ENCODE measurements around the gene BTN2A1. TPM values are rescaled to one million over a fixed set of nuclear protein-coding genes. Genes with fewer than 3 reads are reported as not detected.
"Not testable (repeated sequence)": the region's sequence is repeated elsewhere in the genome, so short reads cannot be mapped to it uniquely, and the experiment has no call there.

Gene BTN2A1
- total RNA-seq = 12.2 and 21.6 TPM in 2 replicates

DNA sequence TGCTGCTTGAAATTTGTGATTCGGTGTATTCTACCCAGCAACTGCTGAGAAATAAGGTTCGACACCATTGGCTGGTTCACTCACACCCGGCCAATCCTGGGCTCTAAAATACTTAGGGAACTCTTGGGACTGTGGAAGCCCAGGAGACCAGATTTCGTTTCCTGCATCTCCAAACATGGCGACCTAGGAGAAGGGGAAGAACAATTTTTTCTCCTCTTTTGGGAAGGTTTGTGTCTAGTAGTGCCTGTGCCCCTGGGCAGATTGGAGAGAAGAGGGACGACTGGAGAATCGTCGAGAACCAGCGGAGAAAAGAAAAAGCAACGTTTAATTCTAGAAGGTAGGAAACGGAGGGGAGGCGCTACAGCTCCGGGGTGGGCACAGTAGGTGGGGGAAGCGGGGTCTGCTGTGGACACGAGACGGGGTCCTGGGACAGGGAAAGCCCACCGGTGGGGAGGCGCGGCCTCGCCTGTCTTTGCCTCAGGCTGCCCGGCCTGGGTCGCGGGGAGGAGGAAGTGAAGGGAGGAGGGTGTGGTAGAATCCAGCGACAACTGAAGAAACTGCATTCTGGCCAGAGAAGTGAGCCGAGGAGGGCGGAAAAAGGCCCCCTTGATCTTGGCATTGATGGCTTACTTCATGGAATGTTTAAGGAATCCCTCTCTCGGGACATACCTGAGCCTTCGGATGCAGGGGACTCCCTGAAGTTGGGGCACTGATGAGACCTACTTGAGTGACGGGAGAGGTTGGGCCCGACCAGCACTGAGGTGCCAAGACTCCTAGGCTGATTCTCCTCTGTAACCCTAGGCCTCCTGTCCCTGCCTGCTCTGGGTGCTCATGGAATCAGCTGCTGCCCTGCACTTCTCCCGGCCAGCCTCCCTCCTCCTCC lies at the start of gene BTN2A1:
TSS of gene BTN2A1 (plus strand) at position 150 of the 883 bp plus-strand sequence. CDS start at position 832, 682 bp downstream.
- peak; percentile 92 for DNase-seq (ENCODE audit: extremely low read depth, low read depth, low spot score)

DNA sequence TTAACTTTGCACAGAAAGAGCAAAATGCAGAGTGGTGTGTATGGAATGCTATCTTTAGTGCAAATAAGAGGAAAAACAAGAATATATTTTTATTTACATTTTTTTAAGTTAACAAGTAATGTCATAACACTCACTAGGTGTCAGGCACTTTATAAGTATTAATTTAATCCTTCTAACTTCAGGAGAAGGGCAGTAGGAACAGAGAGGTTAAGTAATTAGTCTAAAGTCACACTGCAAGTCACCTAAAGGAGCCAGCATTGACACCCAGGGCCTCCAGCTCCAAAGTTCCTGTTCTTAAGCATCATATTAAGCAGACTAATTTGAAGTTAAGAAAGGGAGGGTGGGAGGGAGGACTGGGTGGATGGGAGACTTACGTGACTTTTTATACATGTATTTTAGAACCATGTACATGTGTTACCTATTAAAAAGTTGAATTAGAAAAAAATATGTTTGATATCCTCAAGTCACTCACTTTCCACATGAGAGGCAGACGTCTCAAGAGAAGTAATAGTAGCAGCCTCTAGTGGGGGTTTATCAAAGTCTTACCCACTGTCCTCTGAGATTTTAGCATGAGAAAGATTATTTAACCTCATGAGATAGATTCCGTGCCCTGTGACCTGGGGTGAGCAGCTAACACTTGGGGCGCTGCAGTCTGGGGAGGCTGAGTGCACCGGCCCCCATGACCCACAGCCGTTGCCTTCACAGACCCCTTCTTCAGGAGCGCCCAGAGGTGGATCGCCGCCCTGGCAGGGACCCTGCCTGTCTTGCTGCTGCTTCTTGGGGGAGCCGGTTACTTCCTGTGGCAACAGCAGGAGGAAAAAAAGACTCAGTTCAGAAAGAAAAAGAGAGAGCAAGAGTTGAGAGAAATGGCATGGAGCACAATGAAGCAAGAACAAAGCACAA lies 48.7 kb upstream of the BTN2A1 start:
- no peak for DNase-seq (ENCODE audit: extremely low read depth, low read depth, low spot score)

GRCh38 chr6:26411751-26412150 lies 46.0 kb upstream of the BTN2A1 start:
- DNase-seq (ENCODE audit: extremely low read depth, low read depth, low spot score) = no peak

DNA sequence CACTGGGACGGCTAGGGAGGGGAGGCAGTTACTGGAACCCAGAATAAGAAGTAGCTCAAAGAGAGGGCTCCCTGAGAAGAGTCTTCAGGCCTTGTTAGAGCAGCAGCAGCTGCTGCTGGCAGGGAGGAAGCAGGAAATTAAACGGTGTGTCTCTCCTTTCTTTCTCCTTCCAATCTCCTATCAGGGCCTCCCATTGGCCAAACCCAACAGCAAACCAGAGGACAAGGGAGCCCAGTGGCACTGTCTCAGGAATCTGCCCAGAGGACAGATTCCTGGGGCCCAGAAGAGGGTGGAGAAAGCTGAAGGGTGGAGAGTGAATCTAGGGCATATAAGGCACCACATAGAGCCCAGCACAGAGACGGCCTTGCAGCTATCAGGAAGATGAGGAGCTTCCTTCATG lies 45.5 kb upstream of the BTN2A1 start:
- DNase-seq (ENCODE audit: extremely low read depth, low read depth, low spot score) = no peak

GRCh38 chr6:26412954-26413353 lies 44.8 kb upstream of the BTN2A1 start:
- no peak for DNase-seq (ENCODE audit: extremely low read depth, low read depth, low spot score)

DNA sequence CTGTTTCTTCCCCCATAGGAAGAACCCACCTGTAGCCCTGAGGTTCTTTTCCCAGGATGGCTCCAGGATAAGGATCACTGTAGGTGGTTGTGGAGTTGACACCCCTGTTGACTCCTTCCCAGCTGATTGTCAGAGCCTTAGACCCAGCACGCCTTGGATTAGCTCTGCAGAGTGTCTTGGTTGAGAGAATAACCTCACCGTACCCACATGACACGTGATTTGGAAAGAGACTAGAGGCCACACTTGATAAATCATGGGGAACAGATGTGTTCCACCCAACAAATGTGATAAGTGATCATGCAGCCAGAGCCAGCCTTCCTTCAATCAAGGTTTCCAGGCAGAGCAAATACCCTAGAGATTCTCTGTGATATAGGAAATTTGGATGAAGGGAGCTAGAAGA lies 43.5 kb upstream of the BTN2A1 start:
- DNase-seq (ENCODE audit: extremely low read depth, low read depth, low spot score) = no peak

DNA sequence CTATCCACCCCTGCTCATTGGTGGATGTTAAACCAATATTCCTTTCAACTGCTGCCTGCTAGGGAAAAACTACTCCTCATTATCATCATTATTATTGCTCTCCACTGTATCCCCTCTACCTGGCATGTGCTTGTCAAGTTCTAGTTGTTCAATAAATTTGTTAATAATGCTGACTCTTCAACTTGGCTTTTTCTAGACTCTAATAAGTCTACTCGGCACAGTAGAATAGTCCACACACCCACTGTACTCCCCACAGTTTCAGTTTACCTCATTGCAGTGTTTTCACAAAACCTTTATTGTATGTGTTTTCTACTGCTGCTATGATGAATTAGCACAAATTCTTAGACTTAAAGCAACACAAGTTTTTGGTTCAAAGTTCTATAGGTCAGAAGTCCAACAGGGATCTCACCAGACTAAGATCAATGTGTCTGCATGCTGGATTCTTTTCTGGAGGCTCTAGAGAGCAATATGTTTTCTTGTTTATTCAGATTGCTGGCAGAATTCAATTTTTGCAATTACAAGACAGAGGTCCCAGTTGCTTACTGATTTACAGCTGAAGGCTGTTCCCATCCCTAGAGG lies 42.6 kb upstream of the BTN2A1 start:
- no peak for DNase-seq (ENCODE audit: extremely low read depth, low read depth, low spot score)

- no peak for DNase-seq (ENCODE audit: extremely low read depth, low read depth, low spot score)
Measured at GRCh38 chr6:26415791-26416190, 42.0 kb upstream of the BTN2A1 start.

DNA sequence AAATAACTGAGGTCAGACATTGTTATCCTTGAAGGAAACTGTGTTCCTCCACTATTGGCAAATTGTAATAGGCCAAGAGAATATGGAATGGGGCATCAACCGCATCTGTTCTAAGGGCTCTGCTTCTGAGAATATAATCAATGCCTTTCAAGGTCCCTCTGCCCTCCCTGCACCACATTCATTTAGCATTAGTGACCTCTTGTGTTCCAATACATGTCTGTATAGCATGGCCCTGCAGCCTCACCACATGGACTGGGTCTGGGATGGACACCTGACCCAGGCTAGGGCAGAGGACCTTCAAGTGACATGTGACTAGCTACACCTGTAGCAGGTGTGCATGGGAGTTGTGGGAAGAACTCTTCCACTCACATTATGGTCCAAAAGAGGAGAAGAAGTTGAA lies 41.5 kb upstream of the BTN2A1 start:
- DNase-seq (ENCODE audit: extremely low read depth, low read depth, low spot score) = no peak

DNA sequence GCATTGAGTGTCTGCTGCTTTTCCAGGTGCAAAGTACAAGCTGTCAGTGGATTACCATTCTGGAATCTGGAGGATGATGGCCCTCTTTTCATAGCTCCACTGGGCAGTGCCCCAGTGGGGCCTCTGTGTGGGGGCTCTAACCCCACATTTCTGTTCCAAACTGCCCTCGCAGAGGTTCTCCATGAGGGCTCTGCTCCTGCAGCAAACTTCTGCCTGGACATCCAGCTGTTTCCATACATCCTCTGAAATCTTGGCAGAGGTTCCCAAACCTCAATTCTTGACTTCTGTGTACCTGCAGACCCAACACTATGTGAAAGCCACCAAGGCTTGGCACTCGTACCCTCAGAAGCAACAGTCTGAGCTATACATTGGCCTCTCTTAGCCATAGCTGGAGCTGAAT lies 39.7 kb upstream of the BTN2A1 start:
- not testable (repeated sequence) for DNase-seq (ENCODE audit: extremely low read depth, low read depth, low spot score)

DNA sequence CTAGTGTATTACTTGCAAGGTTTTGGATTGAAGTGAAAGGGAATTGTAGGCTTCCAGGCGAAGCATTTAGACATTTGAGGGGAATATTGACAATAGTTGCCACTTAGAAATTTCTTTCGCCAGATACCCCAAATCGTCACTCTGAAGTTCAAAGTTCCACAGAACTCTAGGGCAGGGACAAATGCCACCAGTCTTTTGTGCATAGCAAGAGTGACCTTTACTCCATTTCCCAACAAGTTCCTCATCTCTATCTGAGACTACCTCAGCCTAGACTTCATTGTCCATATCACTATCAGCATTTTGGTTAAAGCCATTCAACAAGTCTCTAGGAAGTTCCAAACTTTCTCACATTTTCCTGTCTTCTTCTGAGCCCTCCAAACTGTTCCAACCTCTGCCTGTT lies 39.0 kb upstream of the BTN2A1 start:
- not testable (repeated sequence) for DNase-seq (ENCODE audit: extremely low read depth, low read depth, low spot score)

DNA sequence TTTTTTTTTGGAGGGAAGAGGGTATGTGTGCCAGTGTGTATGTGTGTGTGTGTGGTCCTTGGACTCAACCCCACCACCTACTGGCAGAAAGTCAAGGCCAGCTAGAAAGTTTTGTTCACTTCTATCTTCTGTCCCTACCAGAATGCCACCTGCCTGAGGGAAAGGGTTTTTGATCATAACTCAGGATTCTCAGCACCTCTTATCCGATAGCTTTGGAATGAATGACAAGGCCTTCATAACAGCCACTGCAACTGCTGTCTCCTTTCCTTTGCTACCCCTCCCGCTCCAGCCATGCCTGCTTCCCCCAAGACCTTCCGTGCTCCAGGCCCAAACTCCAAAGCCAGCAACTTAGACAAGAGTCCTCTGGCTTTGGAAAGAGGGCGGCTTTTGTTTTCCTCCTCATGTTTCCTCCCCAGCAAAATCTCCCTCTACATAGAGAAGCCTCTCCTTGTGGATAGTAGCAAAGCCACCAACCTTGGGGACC lies 37.0 kb upstream of the BTN2A1 start:
- DNase-seq (ENCODE audit: extremely low read depth, low read depth, low spot score) = no peak

DNA sequence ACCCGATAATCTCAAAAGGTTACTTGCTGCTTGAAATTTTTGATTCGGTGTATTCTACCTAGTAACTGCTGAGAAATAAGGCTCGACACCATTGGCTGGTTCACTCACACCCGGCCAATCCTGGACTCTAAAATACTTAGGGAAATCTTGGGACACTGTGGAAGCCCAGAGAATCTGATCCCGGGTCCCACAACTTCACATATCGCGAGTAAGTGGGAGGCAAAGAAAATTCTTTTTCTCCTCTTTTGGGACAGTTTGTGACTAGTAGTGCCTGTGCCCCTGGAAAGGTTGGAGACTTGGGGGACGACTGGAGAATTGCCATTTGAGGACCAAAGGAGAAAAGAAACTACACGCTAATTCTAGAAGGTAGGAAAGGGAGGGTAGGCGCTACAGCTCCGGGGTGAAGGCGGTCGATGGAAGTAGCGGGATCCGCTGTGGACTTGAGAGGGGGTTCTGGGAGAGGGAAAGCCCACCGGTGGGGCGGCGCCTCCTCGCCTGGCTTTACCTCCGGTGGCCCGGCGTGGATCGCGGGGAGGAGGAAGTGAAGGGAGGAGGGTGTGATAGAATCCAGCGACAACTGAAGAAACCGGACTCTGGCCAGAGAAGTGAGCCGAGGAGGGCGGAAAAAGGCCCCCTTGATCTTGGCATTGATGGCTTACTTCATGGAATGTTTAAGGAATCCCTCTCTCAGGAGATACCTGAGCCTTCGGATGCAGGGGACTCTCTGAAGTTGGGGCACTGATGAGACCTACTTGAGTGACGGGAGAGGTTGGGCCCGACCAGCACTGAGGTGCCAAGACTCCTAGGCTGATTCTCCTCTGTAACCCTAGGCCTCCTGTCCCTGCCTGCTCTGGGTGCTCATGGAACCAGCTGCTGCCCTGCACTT lies 36.3 kb upstream of the BTN2A1 start:
- DNase-seq (ENCODE audit: extremely low read depth, low read depth, low spot score) = peak; percentile 88

GRCh38 chr6:26422329-26422728 lies 35.4 kb upstream of the BTN2A1 start:
- no peak for DNase-seq (ENCODE audit: extremely low read depth, low read depth, low spot score)

DNA sequence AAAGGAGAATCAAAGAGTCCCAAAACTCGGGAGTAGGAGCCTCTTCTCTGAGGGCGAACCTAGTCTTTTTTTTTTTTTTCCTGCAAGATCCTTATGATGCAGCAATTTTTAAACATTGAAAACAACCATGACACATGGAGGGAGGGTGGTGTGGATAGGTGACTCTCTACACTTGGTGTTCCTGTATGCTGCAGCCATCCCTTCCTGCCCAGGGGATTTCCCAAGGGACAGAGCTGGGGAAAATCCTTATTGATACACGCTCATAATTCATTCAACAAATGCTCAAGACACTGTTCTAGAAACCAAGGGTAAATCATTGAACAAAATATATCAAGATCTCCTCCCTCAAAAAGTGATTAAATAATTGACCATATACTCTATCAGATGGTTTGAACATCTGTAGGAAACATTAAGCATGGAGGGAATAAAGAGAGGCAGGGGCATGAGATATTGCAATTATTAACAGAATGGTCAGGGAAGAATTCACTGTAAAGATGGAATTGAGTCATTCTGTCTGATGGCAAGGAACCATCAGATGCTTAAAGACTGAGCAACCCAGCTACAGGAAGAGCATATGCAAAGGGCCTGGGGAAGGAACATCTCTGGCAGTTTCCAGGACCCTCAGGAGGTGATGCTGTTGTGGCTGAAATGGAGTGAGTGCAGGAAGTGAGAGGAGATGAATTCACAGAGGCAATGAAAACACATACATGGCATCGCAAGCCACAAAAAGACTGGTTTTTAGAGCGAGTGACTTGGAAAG lies 30.9 kb upstream of the BTN2A1 start:
- no peak for DNase-seq (ENCODE audit: extremely low read depth, low read depth, low spot score)

DNA sequence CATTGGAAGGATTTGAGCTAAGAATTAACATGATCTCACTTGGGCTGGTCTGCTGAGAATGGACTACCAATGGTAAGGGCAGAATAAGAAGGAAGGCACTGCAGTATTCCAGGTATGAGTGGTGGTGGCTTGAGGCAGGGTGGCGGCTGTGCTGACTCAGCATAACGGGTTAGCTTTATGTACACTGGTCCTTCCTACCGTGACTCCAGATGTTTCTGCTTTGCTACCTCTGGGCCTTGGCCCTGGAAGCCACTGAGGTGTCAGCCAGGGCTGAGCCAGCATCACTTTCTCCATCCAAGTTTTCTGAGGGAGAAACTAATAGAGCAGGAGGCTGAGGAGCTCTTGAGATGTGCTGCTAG lies 30.3 kb upstream of the BTN2A1 start:
- DNase-seq (ENCODE audit: extremely low read depth, low read depth, low spot score) = no peak

DNA sequence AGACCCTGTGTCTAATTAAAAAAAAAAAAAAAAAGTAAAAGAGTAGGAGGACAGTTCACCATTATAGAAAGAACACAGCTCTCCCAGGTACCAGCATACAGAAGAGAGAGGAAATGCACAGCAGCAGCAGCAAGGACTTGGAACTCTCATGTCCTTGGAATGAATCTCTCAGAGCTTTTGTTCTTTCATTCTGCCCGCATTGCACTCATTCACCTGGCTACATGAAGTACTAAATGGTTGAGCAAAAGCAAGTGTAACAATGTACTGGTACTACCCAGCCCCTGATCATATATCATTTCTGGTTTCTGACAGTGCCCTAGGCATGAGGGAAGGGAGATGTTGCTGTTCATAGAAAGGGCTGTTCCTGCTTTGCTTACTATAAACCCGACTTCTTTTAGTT lies 29.5 kb upstream of the BTN2A1 start:
- DNase-seq (ENCODE audit: extremely low read depth, low read depth, low spot score) = no peak

DNA sequence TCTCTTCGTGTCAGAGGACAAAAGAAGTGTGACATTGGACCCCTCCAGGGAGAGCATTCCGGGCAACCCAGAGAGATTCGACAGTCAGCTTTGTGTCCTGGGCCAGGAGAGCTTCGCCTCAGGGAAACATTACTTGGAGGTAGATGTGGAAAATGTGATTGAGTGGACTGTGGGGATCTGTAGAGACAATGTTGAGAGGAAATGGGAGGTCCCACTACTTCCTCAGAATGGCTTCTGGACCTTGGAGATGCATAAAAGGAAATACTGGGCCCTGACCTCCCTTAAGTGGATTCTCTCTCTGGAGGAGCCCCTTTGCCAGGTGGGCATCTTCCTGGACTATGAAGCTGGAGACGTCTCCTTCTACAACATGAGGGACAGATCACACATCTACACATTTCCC lies 27.0 kb upstream of the BTN2A1 start:
- no peak for DNase-seq (ENCODE audit: extremely low read depth, low read depth, low spot score)
